Stimulated activated naive CD8-positive, alpha-beta T cell treated with anti-CD3 and anti-CD28 coated beads, Interleukin-15, Interleukin-2, amounts not matched to agents 100 U/mL and 50 U/mL, for 24 hours (primary cell): ENCODE measurements around the gene KRT74.

Experiments used
- ATAC-seq: fragments of 150-1000 bp; cut with Tn5 transposase; one replicate; pipeline ENCODE4 v1.10.0; 2021
- DNase-seq: peaks from one replicate; pipeline ENCODE4 v3.0.0; 2021

The KRT74 gene

GRCh38 chr12:52521175-52521567 lies 52.5 kb downstream of the KRT74 start:
- ATAC-seq (no peak), DNase-seq (no peak)

GRCh38 chr12:52519826-52520662 lies 53.6 kb downstream of the KRT74 start, which contains the start of gene KRT5:
Gene KRT5, minus strand, starts transcription at chr12:52520394. Its CDS starts 98 bp downstream, at chr12:52520296.
- DNase-seq (no peak), ATAC-seq (no peak)

GRCh38 chr12:52519387-52519703 lies 54.3 kb downstream of the KRT74 start:
- no peak for DNase-seq
- no peak for ATAC-seq

- DNase-seq (no peak), ATAC-seq (no peak)
These were observed 54.9 kb downstream of the KRT74 start for GRCh38 chr12:52518574-52519386.

GRCh38 chr12:52517888-52518287 lies 55.8 kb downstream of the KRT74 start:
- no peak for ATAC-seq
- DNase-seq = no peak

- ATAC-seq (no peak), DNase-seq (no peak)
These were observed 56.4 kb downstream of the KRT74 start for GRCh38 chr12:52517005-52517835.

- ATAC-seq = no peak
- no peak for DNase-seq
These were observed 57.5 kb downstream of the KRT74 start for GRCh38 chr12:52515927-52516831.
